ELF-1 (cell line): ENCODE data around the gene KNDC1.

Experiments
- DNase-seq: peaks from one replicate; pipeline ENCODE4 v3.0.0-alpha.2; 2016; ENCODE audit warnings: low read depth, low spot score

Gene KNDC1

GRCh38 chr10:133177380-133178157 lies 17.6 kb downstream of the KNDC1 start:
- DNase-seq = no peak

GRCh38 chr10:133178357-133179127 lies 18.5 kb downstream of the KNDC1 start:
- DNase-seq = no peak

GRCh38 chr10:133179128-133179520 lies 19.1 kb downstream of the KNDC1 start:
- DNase-seq = no peak

GRCh38 chr10:133179651-133180050 lies 19.6 kb downstream of the KNDC1 start:
- peak; percentile 26 for DNase-seq

GRCh38 chr10:133180192-133180964 lies 20.4 kb downstream of the KNDC1 start:
- no peak for DNase-seq

- no peak for DNase-seq
Measured at GRCh38 chr10:133180965-133181639, 21.1 kb downstream of the KNDC1 start.

GRCh38 chr10:133182190-133182589 lies 22.2 kb downstream of the KNDC1 start:
- no peak for DNase-seq

GRCh38 chr10:133182791-133183645 lies 23.0 kb downstream of the KNDC1 start:
- DNase-seq = no peak

GRCh38 chr10:133183646-133184378 lies 23.8 kb downstream of the KNDC1 start:
- DNase-seq = no peak

- no peak for DNase-seq
Measured at GRCh38 chr10:133184591-133185244, 24.7 kb downstream of the KNDC1 start.

- no peak for DNase-seq
Measured at GRCh38 chr10:133185421-133185820, 25.4 kb downstream of the KNDC1 start.

- peak; percentile 41 for DNase-seq
Measured at GRCh38 chr10:133185916-133186315, 25.9 kb downstream of the KNDC1 start.

- DNase-seq = no peak
Measured at GRCh38 chr10:133186416-133187090, 26.5 kb downstream of the KNDC1 start.

- no peak for DNase-seq
Measured at GRCh38 chr10:133187091-133187905, 27.3 kb downstream of the KNDC1 start.

- DNase-seq = no peak
Measured at GRCh38 chr10:133187906-133188681, 28.1 kb downstream of the KNDC1 start.

- no peak for DNase-seq
Measured at GRCh38 chr10:133189256-133189655, 29.2 kb downstream of the KNDC1 start.

- DNase-seq = no peak
Measured at GRCh38 chr10:133189726-133190125, 29.7 kb downstream of the KNDC1 start.
